GM23338 (cell line): ENCODE measurements around the gene PCDHB15. TPM values are rescaled to one million over a fixed set of nuclear protein-coding genes. Genes with fewer than 3 reads are reported as not detected.
"Not testable (repeated sequence)": the region's sequence is repeated elsewhere in the genome, so short reads cannot be mapped to it uniquely, and the experiment has no call there.

Source experiments
- ATAC-seq: fragments of 200-7000 bp; cut with Tn5 transposase; 3 replicates; pipeline ENCODE4 v1.9.1; 2020
- DNase-seq: peaks from one replicate; pipeline ENCODE4 v3.0.0-alpha.2; 2015; ENCODE audit warnings: low spot score
- H2AFZ ChIP-seq: fragments of 200-600 bp; sonication (generic); 2 replicates; pipeline ENCODE4 v1.8.0; 2016; ENCODE audit warnings: antibody characterized with exemption, mild to moderate bottlenecking, moderate library complexity
- H3F3A ChIP-seq: fragments of 200-600 bp; sonication (generic); replicated peaks from 2 replicates; pipeline ENCODE4 v1.8.0; 2017; ENCODE audit warnings: antibody characterized with exemption, mixed run types, low read depth
- H3K27ac ChIP-seq: fragments of 200-600 bp; sonication (generic); 2 replicates; pipeline ENCODE4 v1.6.1; 2016; ENCODE audit warnings: low read depth
- H3K27me3 ChIP-seq: fragments of 200-600 bp; sonication (generic); 2 replicates; pipeline ENCODE4 v1.8.0; 2016; ENCODE audit warnings: mild to moderate bottlenecking, mixed run types, moderate library complexity; ENCODE audit not compliant: insufficient read depth
- H3K36me3 ChIP-seq: fragments of 200-600 bp; sonication (generic); 2 replicates; pipeline ENCODE4 v1.8.0; 2016; ENCODE audit warnings: mild to moderate bottlenecking; ENCODE audit not compliant: insufficient read depth
- H3K4me1 ChIP-seq: fragments of 200-600 bp; sonication (generic); 2 replicates; pipeline ENCODE4 v1.8.0; 2016; ENCODE audit warnings: mild to moderate bottlenecking, moderate library complexity; ENCODE audit not compliant: insufficient read depth
- H3K4me2 ChIP-seq: fragments of 200-600 bp; sonication (generic); 2 replicates; pipeline ENCODE4 v1.7.1; 2017; ENCODE audit warnings: mixed run types
- H3K4me3 ChIP-seq: fragments of 200-600 bp; sonication (generic); 2 replicates; pipeline ENCODE4 v1.6.1; 2016; ENCODE audit warnings: mixed run types
- H3K79me2 ChIP-seq: fragments of 200-600 bp; sonication (generic); replicated peaks from 2 replicates; pipeline ENCODE4 v1.8.0; 2017; ENCODE audit warnings: mild to moderate bottlenecking; ENCODE audit not compliant: insufficient read depth
- H3K9me2 ChIP-seq: fragments of 200-600 bp; sonication (generic); 2 replicates; pipeline ENCODE4 v1.8.0; 2017; ENCODE audit not compliant: insufficient read depth
- H4K20me1 ChIP-seq: fragments of 200-600 bp; sonication (generic); replicated peaks from 2 replicates; pipeline ENCODE4 v1.8.0; 2017; ENCODE audit warnings: mild to moderate bottlenecking; ENCODE audit not compliant: insufficient read depth
- H3K27ac Mint-ChIP-seq: 2 replicates; pipeline ENCODE4 v1.8.0; 2020; ENCODE audit warnings: inconsistent platforms, mild to moderate bottlenecking, moderate library complexity, mixed read lengths
- H3K27me3 Mint-ChIP-seq: 3 replicates; pipeline ENCODE4 v1.8.0; 2022; ENCODE audit warnings: low read depth, mild to moderate bottlenecking, moderate library complexity, mixed read lengths, inconsistent platforms; ENCODE audit not compliant: insufficient read depth, poor library complexity
- H3K36me3 Mint-ChIP-seq: 3 replicates; pipeline ENCODE4 v1.8.0; 2021; ENCODE audit warnings: low read depth, mild to moderate bottlenecking, inconsistent platforms, moderate library complexity, mixed read lengths
- H3K4me1 Mint-ChIP-seq: 3 replicates; pipeline ENCODE4 v1.8.0; 2020; ENCODE audit warnings: mild to moderate bottlenecking, inconsistent platforms, mixed read lengths
- H3K4me3 Mint-ChIP-seq: 3 replicates; pipeline ENCODE4 v1.8.0; 2021; ENCODE audit warnings: moderate library complexity, mild to moderate bottlenecking, inconsistent platforms, mixed read lengths
- H3K9me3 Mint-ChIP-seq: 3 replicates; pipeline ENCODE4 v1.8.0; 2020; ENCODE audit warnings: moderate library complexity, mild to moderate bottlenecking, inconsistent platforms, mixed read lengths
- CTCF ChIP-seq, 2 experiments: fragments of 200-600 bp in 1 of 2; sonication (generic) in 1 of 2; conservative IDR thresholded peaks; 2 replicates each; pipeline versions ENCODE4 v1.5.1 to v1.6.1; 2016 to 2017; ENCODE audit warnings: antibody characterized with exemption in 2 of 2, low read depth in 2 of 2, mild to moderate bottlenecking in 2 of 2, moderate library complexity in 1 of 2
- POLR2AphosphoS5 ChIP-seq: IDR thresholded peaks from 2 replicates; pipeline ENCODE4 v1.6.1; 2016; ENCODE audit warnings: antibody characterized with exemption, low read depth
- REST ChIP-seq: IDR thresholded peaks from one replicate; pipeline ENCODE4 v1.6.1; 2018; ENCODE audit warnings: antibody characterized with exemption; ENCODE audit not compliant: unreplicated experiment
- ZNF331 ChIP-seq: fragments of 250-450 bp; sonication (Bioruptor Pico); IDR thresholded peaks from 2 replicates; pipeline ENCODE4 v1.5.0; 2020; ENCODE audit warnings: low read depth, mild to moderate bottlenecking, moderate library complexity
- polyA plus RNA-seq: library from polyadenylated mRNA; unstranded; fragments of >200 nt; fragmentation: Nextera tagmentation; extraction: Ambion mirVana; gene quantifications from 2 replicates; pipeline ENCODE4 v1.2.1, GENCODE V29; 2016
- total RNA-seq: library from RNA; depleted of rRNA; stranded (reverse); fragments of >200 nt; shearing (Covaris generic); gene quantifications from 2 replicates; pipeline ENCODE4 v1.2.3, GENCODE V29; 2014

Gene PCDHB15
- total and polyA plus RNA-seq, 2 experiments from 2014 or later: 4.9 to 12.1 TPM

- H3K36me3 ChIP-seq: no peaks in the 10 kb centered on the region
- DNase-seq: peak; percentile 76
- no peak for TF ChIP-seq REST
- peak; percentile 81 to 86 for TF ChIP-seq CTCF (conservative IDR thresholded peaks at IDR 0.05; ENCODE audit: low read depth in 2 of 2)
- no peak for TF ChIP-seq POLR2AphosphoS5
- TF ChIP-seq ZNF331 (CRISPR knock-in tag): no peak
- Mint-ChIP-seq H3K27me3 (peaks cover 4% of the 10 kb centered on the region), H3K27ac (no peak overlapping the region), H3K4me1 (peaks cover 2% of the 10 kb centered on the region; the same call in 1 of the 3 replicates), H3K9me3 (peaks cover 57% of the 10 kb centered on the region), H3K4me3 (no peak overlapping the region), H3K36me3 (peaks cover 26% of the 10 kb centered on the region)
- no peaks in the 10 kb centered on the region for H3K9me2 ChIP-seq
- H4K20me1 ChIP-seq: no peaks in the 10 kb centered on the region
- 0 out of 2 replicates have a peak, but pooled peaks cover 6% of the 10 kb centered on the region for H3K4me1 ChIP-seq
- ATAC-seq: no peak
- no peak overlapping the region for H3K27ac ChIP-seq
- no peaks in the 10 kb centered on the region for H3F3A ChIP-seq
- H3K4me2 ChIP-seq: peak overlapping the region; percentile 68
- H3K4me3 ChIP-seq: peak overlapping the region; percentile 57
- H3K27me3 ChIP-seq: no peaks in the 10 kb centered on the region
- no peaks in the 10 kb centered on the region for H3K79me2 ChIP-seq
- peak overlapping the region; percentile 87 for H2AFZ ChIP-seq
Measured at GRCh38 chr5:141234109-141234667, 11.0 kb upstream of the PCDHB15 start.

GRCh38 chr5:141235922-141236321 lies 9.3 kb upstream of the PCDHB15 start:
- H3K27me3 Mint-ChIP-seq, H3K27me3 ChIP-seq, H3K4me3 Mint-ChIP-seq, H3K4me2 ChIP-seq, H3K4me1 ChIP-seq, H3K36me3 ChIP-seq, H3K9me2 ChIP-seq, H4K20me1 ChIP-seq, H3K27ac ChIP-seq, H2AFZ ChIP-seq, ATAC-seq, H3K4me3 ChIP-seq, H3K79me2 ChIP-seq, H3K4me1 Mint-ChIP-seq, H3K27ac Mint-ChIP-seq, DNase-seq, H3F3A ChIP-seq: not testable (repeated sequence)
- Mint-ChIP-seq H3K9me3 (peaks cover 63% of the 10 kb centered on the region), H3K36me3 (peaks cover 33% of the 10 kb centered on the region)
